GM10248 (cell line): ENCODE measurements around the gene OR51S1.
"Not testable (repeated sequence)": the region's sequence is repeated elsewhere in the genome, so short reads cannot be mapped to it uniquely, and the experiment has no call there.

Source experiments
- CTCF ChIA-PET: fragments of 300-600 bp; sonication (Branson Sonifier 250); formaldehyde crosslinking; extraction: SDS; loops from one replicate; lab custom pipeline; 2021; ENCODE audit warnings: antibody characterized with exemption; lab: Yijun Ruan, JAX
- POLR2A ChIA-PET: fragments of 350-650 bp; sonication (Branson Sonifier 250); formaldehyde crosslinking; extraction: SDS; loops from one replicate; lab custom pipeline; 2020; ENCODE audit warnings: antibody characterized with exemption; lab: Yijun Ruan, JAX
- DNase-seq: peaks from one replicate; pipeline ENCODE4 v3.0.0; 2012; ENCODE audit errors: extremely low spot score
- CTCF ChIP-seq: IDR thresholded peaks from 2 replicates; pipeline ENCODE4 v1.5.1; 2012; ENCODE audit warnings: mild to moderate bottlenecking, low read depth; ENCODE audit errors: extremely low read depth, missing control alignments, control extremely low read depth

Gene OR51S1

GRCh38 chr11:4882543-4882942, 33.5 kb upstream of the OR51S1 start:
- TF ChIP-seq CTCF, result no peak
- ChIA-PET POLR2A (no interaction called here), CTCF (interaction anchor here (0.7 kb wide), 1 partner anchor 67 kb away, joined by 3 read pairs; no protein-coding TSS in a partner anchor)
- DNase-seq, result no peak

GRCh38 chr11:4881860-4882500, 33.0 kb upstream of the OR51S1 start, which contains the start of gene OR51T1:
OR51T1 (plus strand) TSS chr11:4881900; CDS start chr11:4881900, 0 bp downstream.
- ChIA-PET CTCF (no interaction called here), POLR2A (no interaction called here)

GRCh38 chr11:4881188-4881587, 32.2 kb upstream of the OR51S1 start:
- no peak for TF ChIP-seq CTCF
- ChIA-PET CTCF (no interaction called here), POLR2A (no interaction called here)
- no peak for DNase-seq

More at GRCh38 chr11:4881860-4882500, 33.0 kb upstream of the OR51S1 start, which contains the start of gene OR51T1:
- DNase-seq, result no peak
- TF ChIP-seq CTCF, result no peak

GRCh38 chr11:4865855-4866254, 16.8 kb upstream of the OR51S1 start:
- POLR2A ChIA-PET, result no interaction called here
- no peak for TF ChIP-seq CTCF
- DNase-seq, result no peak
- CTCF ChIA-PET, result interaction anchor here (1.4 kb wide), 1 partner anchor 11 kb away, joined by 3 read pairs; no protein-coding TSS in a partner anchor

GRCh38 chr11:4863876-4864275, 14.9 kb upstream of the OR51S1 start:
- no peak for TF ChIP-seq CTCF
- ChIA-PET CTCF (interaction anchor here (1.0 to 1.6 kb wide), 3 partner anchors 14 to 677 kb away, joined by 3 to 4 read pairs (median 3); no protein-coding TSS in a partner anchor), POLR2A (no interaction called here)
- no peak for DNase-seq

- ChIA-PET CTCF (no interaction called here), POLR2A (no interaction called here)
- DNase-seq, result no peak
- no peak for TF ChIP-seq CTCF
Measured at GRCh38 chr11:4862447-4863236, 13.6 kb upstream of the OR51S1 start.

GRCh38 chr11:4854286-4854685, 5.3 kb upstream of the OR51S1 start:
- DNase-seq, POLR2A ChIA-PET: not testable (repeated sequence)
- CTCF ChIA-PET, result interaction anchor here (1.2 kb wide), 1 partner anchor 11 kb away, joined by 3 read pairs; no protein-coding TSS in a partner anchor
